ENCODE data around the gene ADCY5. TPM values are rescaled to one million over a fixed set of nuclear protein-coding genes. Genes with fewer than 3 reads are reported as not detected.
"Not testable (repeated sequence)": the region's sequence is repeated elsewhere in the genome, so short reads cannot be mapped to it uniquely, and the experiment has no call there.

Gene ADCY5
- total RNA-seq, 1 donor from 2014 or later = 48.2 TPM

GRCh38 chr3:123262868-123263267, 186.0 kb downstream of the ADCY5 start:
- DNase-seq (ENCODE audit: low spot score) = no peak

DNA sequence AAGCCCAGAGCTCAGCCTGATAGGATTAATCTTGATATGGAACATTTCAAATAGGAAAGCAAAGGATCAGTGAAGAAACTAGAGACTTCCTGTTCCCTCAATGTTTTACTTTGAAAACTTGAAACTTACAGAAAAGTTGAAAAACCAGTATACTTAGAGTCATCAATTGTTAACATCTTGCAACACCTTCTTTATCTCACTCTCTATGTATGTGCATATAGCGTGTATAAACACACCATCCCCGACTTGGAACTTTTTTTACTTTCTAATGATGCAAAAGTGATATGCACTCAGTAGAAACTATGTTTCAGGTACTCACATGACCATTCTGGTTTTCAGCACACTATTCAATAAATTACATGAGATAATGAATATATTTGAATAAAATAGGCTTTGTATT, 186.7 kb downstream of the ADCY5 start:
- DNase-seq (ENCODE audit: low spot score) = peak; percentile 28

DNA sequence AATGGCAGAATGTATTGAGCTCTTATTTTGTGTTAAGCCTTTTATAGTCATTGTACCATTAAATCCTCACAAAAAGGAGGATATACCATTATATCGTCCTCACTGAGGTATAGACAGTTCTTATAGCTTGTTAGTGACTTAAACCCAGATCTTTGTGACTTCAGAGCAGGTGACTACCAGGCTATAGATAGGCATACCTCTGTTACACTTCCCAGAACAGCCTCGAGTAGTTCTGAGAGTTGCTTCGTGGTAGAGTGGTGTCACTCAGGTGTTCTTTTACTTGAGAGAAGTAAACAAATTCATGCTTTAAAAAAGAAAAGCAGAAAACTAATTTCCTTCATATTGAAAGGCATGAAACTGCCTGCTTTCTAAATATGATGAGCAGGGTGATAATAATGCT, 187.2 kb downstream of the ADCY5 start:
- DNase-seq (ENCODE audit: low spot score) = no peak

- peak; percentile 49 for DNase-seq (ENCODE audit: low spot score)
Observed at GRCh38 chr3:123258811-123259420, 190.0 kb downstream of the ADCY5 start.

DNA sequence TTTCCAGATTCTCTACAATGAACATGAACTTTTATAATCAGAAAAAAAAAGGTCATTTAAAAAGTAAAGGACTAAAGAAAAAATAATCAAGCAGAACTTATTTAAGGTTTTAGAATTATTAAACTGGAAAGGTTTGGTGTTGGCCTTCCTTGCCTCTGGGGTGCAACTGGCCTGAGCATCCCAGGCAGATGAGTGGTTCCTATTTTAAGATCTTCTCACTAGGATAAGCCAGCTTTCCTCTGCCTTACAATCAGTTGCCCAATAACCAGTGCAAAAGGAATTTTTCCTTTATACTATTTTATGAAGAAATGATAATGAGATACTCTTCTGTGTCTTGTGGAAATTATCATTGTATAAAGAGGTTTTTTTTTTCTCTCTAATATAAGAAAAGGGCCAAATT, 190.5 kb downstream of the ADCY5 start:
- no peak for DNase-seq (ENCODE audit: low spot score)

DNA sequence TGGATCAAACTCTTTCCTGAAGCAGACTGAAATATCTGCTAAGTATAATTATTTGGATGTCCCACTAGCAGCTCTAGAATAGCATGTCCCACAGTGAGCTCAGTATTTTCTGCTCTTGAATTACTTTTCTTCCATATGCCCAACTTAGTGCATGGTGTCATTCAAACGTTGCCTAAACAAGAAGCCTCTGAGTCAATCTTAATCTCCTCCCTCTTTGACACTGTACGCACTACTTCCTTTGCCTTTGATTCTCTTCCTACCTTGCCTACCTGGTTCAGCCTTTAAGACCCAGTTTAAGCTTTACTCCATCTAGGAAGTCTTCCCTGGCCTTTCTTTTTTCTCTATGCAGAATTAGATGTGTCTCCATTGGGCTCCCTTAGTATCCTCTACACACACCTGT, 192.6 kb downstream of the ADCY5 start:
- no peak for DNase-seq (ENCODE audit: low spot score)

- no peak for DNase-seq (ENCODE audit: low spot score)
Observed at GRCh38 chr3:123246866-123247265, 202.0 kb downstream of the ADCY5 start.

GRCh38 chr3:123244128-123244527, 204.8 kb downstream of the ADCY5 start:
- peak; percentile 15 for DNase-seq (ENCODE audit: low spot score)

- DNase-seq (ENCODE audit: low spot score) = no peak
Observed at GRCh38 chr3:123239756-123240155, 209.1 kb downstream of the ADCY5 start.

DNA sequence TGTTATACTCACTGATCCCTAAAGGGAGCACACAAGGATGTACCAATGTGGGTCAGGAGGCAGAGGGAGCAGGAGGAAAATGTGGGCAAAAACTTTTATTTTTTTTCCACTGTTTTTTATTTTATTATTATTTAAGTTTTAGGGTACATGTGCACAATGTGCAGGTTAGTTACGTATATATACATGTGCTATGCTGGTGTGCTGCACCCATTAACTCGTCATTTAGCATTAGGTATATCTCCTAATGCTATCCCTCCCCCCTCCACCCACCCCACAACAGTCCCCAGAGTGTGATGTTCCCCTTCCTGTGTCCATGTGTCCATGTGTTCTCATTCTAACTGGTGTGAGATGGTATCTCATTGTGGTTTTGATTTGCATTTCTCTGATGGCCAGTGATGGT, 209.7 kb downstream of the ADCY5 start:
- DNase-seq (ENCODE audit: low spot score) = not testable (repeated sequence)

DNA sequence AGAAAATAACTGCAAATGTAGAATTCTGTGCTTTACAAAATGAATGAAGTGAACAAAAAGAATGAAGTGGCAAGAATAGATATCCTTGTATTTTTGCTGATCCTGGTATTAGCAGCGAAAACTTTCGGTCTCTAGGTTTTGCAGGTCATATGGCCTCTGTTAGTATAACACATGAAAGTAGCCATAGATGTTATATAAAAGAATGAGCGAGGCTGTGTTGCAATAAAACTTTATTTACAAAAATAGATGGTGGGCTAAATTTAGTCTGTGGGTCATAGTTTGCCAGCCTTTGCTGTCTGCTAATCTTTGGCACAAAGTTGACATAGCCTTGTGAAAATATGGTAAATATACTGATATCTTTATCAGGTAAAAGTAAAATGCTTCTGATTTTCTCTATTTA, 212.0 kb downstream of the ADCY5 start:
- DNase-seq (ENCODE audit: low spot score) = no peak

Other genes with a start within 250 kb of the ADCY5 start
- 20.5 TPM for gene SEC22A, start 247.1 kb downstream of the ADCY5 start, total RNA-seq (ENCODE audit: insufficient read depth, low replicate concordance)
- 14.7 TPM for gene HACD2, start 136.0 kb upstream of the ADCY5 start, total RNA-seq (ENCODE audit: insufficient read depth, low replicate concordance)

Measured in umbilical cord (tissue), 2 donors.